Gastroesophageal sphincter (tissue), 3 donors: ENCODE results near the gene SLC4A1AP.

Experiments
- EP300 ChIP-seq: sonication (generic); formaldehyde crosslinking; IDR thresholded peaks from one replicate; pipeline ENCODE4 v1.6.1; 2017; ENCODE audit warnings: antibody characterized with exemption, mild to moderate bottlenecking
- POLR2A ChIP-seq, 2 donors: fragments of 450-650 bp; IDR thresholded peaks; one replicate each; pipeline ENCODE4 v1.6.1; 2017; ENCODE audit warnings: antibody characterized with exemption in 2 of 2, mild to moderate bottlenecking in 2 of 2, moderate library complexity in 1 of 2
- POLR2AphosphoS5 ChIP-seq: sonication (generic); formaldehyde crosslinking; IDR thresholded peaks from one replicate; pipeline ENCODE4 v1.6.1; 2017; ENCODE audit warnings: antibody characterized with exemption
- TF ChIP-seq, protein P1 (sequence below), 4 experiments: fragments of 200-600 bp in 2 of 4; fragments of 450-650 bp in 2 of 4; sonication (generic) in 1 of 4; IDR thresholded peaks; one replicate each; pipeline ENCODE4 v1.5.1; 2017 to 2019; ENCODE audit warnings: antibody characterized with exemption in 4 of 4, mild to moderate bottlenecking in 2 of 4, moderate library complexity in 2 of 4

- TF ChIP-seq, protein P1, sequence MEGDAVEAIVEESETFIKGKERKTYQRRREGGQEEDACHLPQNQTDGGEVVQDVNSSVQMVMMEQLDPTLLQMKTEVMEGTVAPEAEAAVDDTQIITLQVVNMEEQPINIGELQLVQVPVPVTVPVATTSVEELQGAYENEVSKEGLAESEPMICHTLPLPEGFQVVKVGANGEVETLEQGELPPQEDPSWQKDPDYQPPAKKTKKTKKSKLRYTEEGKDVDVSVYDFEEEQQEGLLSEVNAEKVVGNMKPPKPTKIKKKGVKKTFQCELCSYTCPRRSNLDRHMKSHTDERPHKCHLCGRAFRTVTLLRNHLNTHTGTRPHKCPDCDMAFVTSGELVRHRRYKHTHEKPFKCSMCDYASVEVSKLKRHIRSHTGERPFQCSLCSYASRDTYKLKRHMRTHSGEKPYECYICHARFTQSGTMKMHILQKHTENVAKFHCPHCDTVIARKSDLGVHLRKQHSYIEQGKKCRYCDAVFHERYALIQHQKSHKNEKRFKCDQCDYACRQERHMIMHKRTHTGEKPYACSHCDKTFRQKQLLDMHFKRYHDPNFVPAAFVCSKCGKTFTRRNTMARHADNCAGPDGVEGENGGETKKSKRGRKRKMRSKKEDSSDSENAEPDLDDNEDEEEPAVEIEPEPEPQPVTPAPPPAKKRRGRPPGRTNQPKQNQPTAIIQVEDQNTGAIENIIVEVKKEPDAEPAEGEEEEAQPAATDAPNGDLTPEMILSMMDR (IDR thresholded peaks at IDR 0.05), result no peak
- TF ChIP-seq POLR2A (IDR thresholded peaks at IDR 0.05) (no peak), POLR2AphosphoS5 (no peak), EP300 (no peak)
These were observed 52.8 kb downstream of the SLC4A1AP start for GRCh38 chr2:27716301-27717069.
